Progenitor cell of endocrine pancreas (in vitro differentiated cells): ENCODE results near the gene SLC16A12. TPM values are rescaled to one million over a fixed set of nuclear protein-coding genes. Genes with fewer than 3 reads are reported as not detected.

ENCODE experiments used
- DNase-seq: peaks from one replicate; pipeline ENCODE4 v3.0.0; 2021; ENCODE audit warnings: low spot score; ENCODE audit not compliant: unreplicated experiment
- H3K27ac Mint-ChIP-seq: 2 replicates; pipeline ENCODE4 v1.8.0; 2021; ENCODE audit warnings: mild to moderate bottlenecking, moderate library complexity, mixed read lengths
- H3K27me3 Mint-ChIP-seq: 2 replicates; pipeline ENCODE4 v1.8.0; 2021; ENCODE audit warnings: mixed read lengths
- H3K36me3 Mint-ChIP-seq: 2 replicates; pipeline ENCODE4 v1.8.0; 2022; ENCODE audit warnings: mixed read lengths; ENCODE audit not compliant: insufficient read depth
- H3K4me1 Mint-ChIP-seq: 2 replicates; pipeline ENCODE4 v1.8.0; 2021; ENCODE audit warnings: low read depth, mixed read lengths
- H3K4me3 Mint-ChIP-seq: 2 replicates; pipeline ENCODE4 v1.8.0; 2021; ENCODE audit warnings: low read depth, mild to moderate bottlenecking, moderate library complexity, mixed read lengths
- H3K9me3 Mint-ChIP-seq: 2 replicates; pipeline ENCODE4 v1.8.0; 2021; ENCODE audit warnings: low read depth, mixed read lengths
- total RNA-seq: library from RNA; stranded (reverse); gene quantifications from 2 replicates; pipeline ENCODE4 v1.2.1, GENCODE V29; 2021
- TF ChIP-seq, protein P1 (sequence below): fragments of 200-600 bp; sonication (generic); IDR thresholded peaks from one replicate; pipeline ENCODE4 v1.5.0; 2021; ENCODE audit warnings: antibody characterized with exemption, mild to moderate bottlenecking; ENCODE audit not compliant: unreplicated experiment

The SLC16A12 gene
- total RNA-seq, 1 donor from 2014 or later: 16.1 TPM

DNA sequence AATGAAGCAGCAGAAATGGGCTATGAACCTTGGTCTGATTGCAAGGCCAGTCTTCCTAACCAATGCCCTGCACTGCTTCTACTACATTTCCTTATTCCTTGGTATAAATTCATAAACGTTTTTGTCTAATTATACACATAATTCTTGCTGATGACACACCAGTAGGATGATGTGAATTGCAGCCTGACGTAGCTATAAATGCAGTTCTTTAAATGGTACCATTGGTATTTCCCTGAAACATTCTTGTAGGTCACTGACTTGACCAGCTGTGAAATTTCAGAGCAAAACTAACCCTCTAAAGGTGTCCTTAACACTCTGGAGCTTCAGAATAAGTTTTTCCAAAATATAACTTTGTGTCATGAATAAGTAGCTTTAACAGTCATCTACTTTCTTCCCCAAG, 70.2 kb downstream of the SLC16A12 start:
- no peaks in the 10 kb centered on the region for H3K27me3 Mint-ChIP-seq
- no peak for DNase-seq
- H3K9me3 Mint-ChIP-seq: no peaks in the 10 kb centered on the region
- TF ChIP-seq, protein P1, sequence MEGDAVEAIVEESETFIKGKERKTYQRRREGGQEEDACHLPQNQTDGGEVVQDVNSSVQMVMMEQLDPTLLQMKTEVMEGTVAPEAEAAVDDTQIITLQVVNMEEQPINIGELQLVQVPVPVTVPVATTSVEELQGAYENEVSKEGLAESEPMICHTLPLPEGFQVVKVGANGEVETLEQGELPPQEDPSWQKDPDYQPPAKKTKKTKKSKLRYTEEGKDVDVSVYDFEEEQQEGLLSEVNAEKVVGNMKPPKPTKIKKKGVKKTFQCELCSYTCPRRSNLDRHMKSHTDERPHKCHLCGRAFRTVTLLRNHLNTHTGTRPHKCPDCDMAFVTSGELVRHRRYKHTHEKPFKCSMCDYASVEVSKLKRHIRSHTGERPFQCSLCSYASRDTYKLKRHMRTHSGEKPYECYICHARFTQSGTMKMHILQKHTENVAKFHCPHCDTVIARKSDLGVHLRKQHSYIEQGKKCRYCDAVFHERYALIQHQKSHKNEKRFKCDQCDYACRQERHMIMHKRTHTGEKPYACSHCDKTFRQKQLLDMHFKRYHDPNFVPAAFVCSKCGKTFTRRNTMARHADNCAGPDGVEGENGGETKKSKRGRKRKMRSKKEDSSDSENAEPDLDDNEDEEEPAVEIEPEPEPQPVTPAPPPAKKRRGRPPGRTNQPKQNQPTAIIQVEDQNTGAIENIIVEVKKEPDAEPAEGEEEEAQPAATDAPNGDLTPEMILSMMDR: no peak
- no peak overlapping the region for H3K27ac Mint-ChIP-seq
- H3K36me3 Mint-ChIP-seq: no peaks in the 10 kb centered on the region
- H3K4me1 Mint-ChIP-seq: peaks cover 31% of the 10 kb centered on the region
- H3K4me3 Mint-ChIP-seq: no peak overlapping the region

DNA sequence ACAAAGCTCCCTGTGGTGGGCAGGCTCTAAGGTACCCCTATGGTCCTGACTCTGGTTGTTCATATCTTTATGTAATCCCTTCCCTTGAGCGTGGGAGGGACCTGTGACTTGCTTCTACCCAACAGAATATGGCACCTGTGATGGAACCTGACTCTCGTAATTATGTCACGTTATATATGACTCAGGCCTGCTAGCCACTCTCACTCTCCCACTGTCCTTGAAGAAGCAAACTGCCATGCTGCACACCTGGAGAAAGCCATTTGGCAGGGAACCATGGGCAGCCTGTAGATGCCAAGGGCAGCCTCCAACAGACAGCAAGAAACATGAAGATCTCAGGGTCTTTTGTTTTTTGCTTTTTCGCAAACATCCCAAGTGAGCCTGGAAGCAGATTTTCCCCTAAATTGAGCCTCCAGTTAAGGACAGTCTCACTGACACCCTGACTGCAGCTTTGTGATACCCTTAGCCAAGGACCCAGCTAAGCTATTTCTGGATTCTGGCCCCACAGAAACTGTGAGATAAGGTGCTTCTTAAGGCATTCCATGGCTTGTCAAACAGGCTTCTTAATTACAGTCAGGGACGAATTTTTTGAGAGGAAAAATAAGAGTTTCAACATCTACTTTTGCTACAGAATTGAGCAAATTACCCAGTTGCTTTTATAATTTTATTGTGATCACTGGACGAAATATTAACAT, 71.4 kb downstream of the SLC16A12 start:
- no peak for DNase-seq
- no peaks in the 10 kb centered on the region for H3K27me3 Mint-ChIP-seq
- TF ChIP-seq, protein P1: no peak
- H3K27ac Mint-ChIP-seq: no peak overlapping the region
- H3K9me3 Mint-ChIP-seq: no peaks in the 10 kb centered on the region
- peaks cover 31% of the 10 kb centered on the region for H3K4me1 Mint-ChIP-seq
- H3K36me3 Mint-ChIP-seq: peaks cover 3% of the 10 kb centered on the region
- H3K4me3 Mint-ChIP-seq: no peak overlapping the region

DNA sequence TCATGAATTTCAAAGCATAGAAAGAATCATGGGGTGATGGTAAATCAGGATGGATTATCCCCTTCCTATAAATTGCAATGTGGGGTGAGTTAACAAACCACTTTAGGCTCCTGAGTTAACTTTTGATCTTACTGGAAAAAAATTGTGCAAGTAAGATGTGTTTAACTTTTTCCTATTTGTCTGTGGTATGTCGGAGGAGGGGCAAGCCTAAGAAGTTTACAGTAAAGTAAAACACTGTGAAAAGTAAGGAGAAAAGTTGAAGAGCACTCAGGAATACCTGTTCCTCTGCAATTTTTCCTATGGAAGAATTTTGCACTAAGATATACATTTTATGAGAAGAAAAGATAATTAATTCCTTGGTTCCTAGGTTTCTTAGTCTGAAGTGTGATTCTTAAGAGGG, 76.6 kb downstream of the SLC16A12 start:
- H3K9me3 Mint-ChIP-seq: no peaks in the 10 kb centered on the region
- no peak overlapping the region for H3K27ac Mint-ChIP-seq
- peaks cover 3% of the 10 kb centered on the region for H3K36me3 Mint-ChIP-seq

DNA sequence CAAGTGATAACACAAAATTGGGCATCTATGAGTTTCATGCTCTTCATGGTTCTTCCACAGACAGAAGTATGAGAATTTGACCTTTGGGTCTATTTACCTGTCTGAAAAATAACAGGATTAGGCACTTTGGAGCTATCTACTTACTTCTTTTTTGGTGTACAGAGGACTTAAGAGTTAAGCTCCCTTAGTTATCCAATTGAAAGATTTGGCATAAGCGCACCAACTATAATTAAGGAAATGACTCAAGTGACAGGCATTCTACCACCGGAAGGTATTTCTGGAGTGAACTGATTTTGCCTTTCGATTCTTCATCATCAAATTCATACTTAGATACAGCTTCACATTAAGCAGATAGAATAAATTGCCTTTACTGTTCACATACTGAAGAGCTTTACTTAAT, 77.1 kb downstream of the SLC16A12 start:
- Mint-ChIP-seq H3K4me3 (no peak overlapping the region), H3K27ac (no peak overlapping the region), H3K9me3 (no peaks in the 10 kb centered on the region), H3K36me3 (peaks cover 3% of the 10 kb centered on the region), H3K4me1 (peaks cover 5% of the 10 kb centered on the region), H3K27me3 (no peaks in the 10 kb centered on the region)
- TF ChIP-seq, protein P1: no peak
- no peak for DNase-seq

More for the DNA sequence above, 76.6 kb downstream of the SLC16A12 start:
- no peaks in the 10 kb centered on the region for H3K27me3 Mint-ChIP-seq
- TF ChIP-seq, protein P1: no peak
- DNase-seq: no peak
- peaks cover 8% of the 10 kb centered on the region for H3K4me1 Mint-ChIP-seq
- no peak overlapping the region for H3K4me3 Mint-ChIP-seq

DNA sequence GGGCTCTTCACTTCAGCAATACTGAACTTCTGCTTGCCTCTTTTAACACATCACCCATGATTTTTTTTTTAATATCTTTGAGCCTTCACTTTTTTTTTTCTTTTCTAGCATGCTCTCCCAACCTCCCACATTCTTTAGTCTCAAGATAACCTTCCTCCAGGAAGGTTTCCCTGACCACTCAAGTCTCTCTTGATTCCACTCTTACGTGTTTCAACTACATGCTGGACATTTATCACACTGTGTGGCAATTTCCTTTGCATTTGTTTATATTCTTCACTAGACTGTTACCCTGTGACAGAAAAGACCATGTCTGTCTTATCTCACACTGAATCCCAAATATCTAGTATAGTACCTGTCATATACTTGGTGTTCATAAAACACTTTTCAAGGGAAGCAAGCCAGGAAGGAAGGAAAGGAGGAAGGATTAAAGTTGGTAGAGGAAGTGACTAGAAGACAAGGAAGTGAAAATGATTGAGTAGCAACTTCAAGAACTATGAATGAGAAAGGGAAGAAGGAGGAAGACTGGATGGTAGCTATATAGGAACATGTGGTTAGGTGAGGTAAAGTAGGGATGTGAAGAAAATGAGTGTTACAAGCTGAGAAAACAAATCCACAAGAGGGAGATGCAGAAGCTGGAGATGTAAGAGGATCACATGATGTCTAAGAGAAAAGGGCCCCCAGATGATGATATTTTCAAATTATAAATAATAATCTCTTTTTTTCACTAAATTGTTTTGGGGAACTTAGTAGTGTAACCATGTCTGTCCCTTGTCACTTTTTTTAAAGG, 80.6 kb downstream of the SLC16A12 start:
- Mint-ChIP-seq H3K27ac (no peak overlapping the region), H3K4me1 (peaks cover 3% of the 10 kb centered on the region), H3K9me3 (no peaks in the 10 kb centered on the region), H3K27me3 (no peaks in the 10 kb centered on the region), H3K36me3 (peaks cover 2% of the 10 kb centered on the region), H3K4me3 (no peak overlapping the region)
- DNase-seq: no peak
- TF ChIP-seq, protein P1: no peak
